ENCODE data around the gene OGDHL. TPM values are rescaled to one million over a fixed set of nuclear protein-coding genes. Genes with fewer than 3 reads are reported as not detected.

OGDHL gene
- total RNA-seq, 6 experiments from 2014 or later, result 0.05 to 0.19 (median 0.17) TPM; not detected in 1

- H3K27me3 Mint-ChIP-seq (ENCODE audit: insufficient read depth), result peaks cover 68% of the 10 kb centered on the region
- H3K27ac Mint-ChIP-seq, result no peak overlapping the region
- no peak overlapping the region for H3K4me3 Mint-ChIP-seq
- no peak for TF ChIP-seq CTCF (IDR thresholded peaks at IDR 0.05)
- no peak for DNase-seq
- no peaks in the 10 kb centered on the region for H3K9me3 Mint-ChIP-seq
- peaks cover 9% of the 10 kb centered on the region for H3K4me1 Mint-ChIP-seq (ENCODE audit: low read depth)
- no peaks in the 10 kb centered on the region for H3K36me3 Mint-ChIP-seq (ENCODE audit: low read depth)
These were observed 70.5 kb downstream of the OGDHL start for GRCh38 chr10:49691588-49691987.

- peaks cover 61% of the 10 kb centered on the region for H3K27me3 Mint-ChIP-seq (ENCODE audit: insufficient read depth)
These were observed 71.3 kb downstream of the OGDHL start for GRCh38 chr10:49690698-49691356.

GRCh38 chr10:49689882-49690510 is 72.1 kb downstream of the OGDHL start:
- no peak for TF ChIP-seq CTCF (IDR thresholded peaks at IDR 0.05)
- no peak for DNase-seq
- peaks cover 55% of the 10 kb centered on the region for H3K27me3 Mint-ChIP-seq (ENCODE audit: insufficient read depth)
- no peak overlapping the region for H3K4me3 Mint-ChIP-seq
- peaks cover 9% of the 10 kb centered on the region for H3K4me1 Mint-ChIP-seq (ENCODE audit: low read depth)
- no peaks in the 10 kb centered on the region for H3K9me3 Mint-ChIP-seq
- no peaks in the 10 kb centered on the region for H3K36me3 Mint-ChIP-seq (ENCODE audit: low read depth)
- no peak overlapping the region for H3K27ac Mint-ChIP-seq

More at GRCh38 chr10:49690698-49691356, 71.3 kb downstream of the OGDHL start:
- H3K9me3 Mint-ChIP-seq, result no peaks in the 10 kb centered on the region
- DNase-seq, result no peak
- H3K4me1 Mint-ChIP-seq (ENCODE audit: low read depth), result peaks cover 9% of the 10 kb centered on the region
- no peak overlapping the region for H3K4me3 Mint-ChIP-seq
- no peaks in the 10 kb centered on the region for H3K36me3 Mint-ChIP-seq (ENCODE audit: low read depth)
- no peak for TF ChIP-seq CTCF (IDR thresholded peaks at IDR 0.05)
- no peak overlapping the region for H3K27ac Mint-ChIP-seq

GRCh38 chr10:49688920-49689319 is 73.2 kb downstream of the OGDHL start:
- H3K27ac Mint-ChIP-seq, result no peak overlapping the region
- no peak for DNase-seq
- H3K4me1 Mint-ChIP-seq (ENCODE audit: low read depth), result peaks cover 9% of the 10 kb centered on the region
- no peaks in the 10 kb centered on the region for H3K36me3 Mint-ChIP-seq (ENCODE audit: low read depth)
- no peak overlapping the region for H3K4me3 Mint-ChIP-seq
- no peaks in the 10 kb centered on the region for H3K9me3 Mint-ChIP-seq
- no peak for TF ChIP-seq CTCF (IDR thresholded peaks at IDR 0.05)
- peaks cover 47% of the 10 kb centered on the region for H3K27me3 Mint-ChIP-seq (ENCODE audit: insufficient read depth)

- Mint-ChIP-seq H3K27ac (no peak overlapping the region), H3K4me1 (ENCODE audit: low read depth) (peaks cover 9% of the 10 kb centered on the region), H3K36me3 (ENCODE audit: low read depth) (no peaks in the 10 kb centered on the region), H3K4me3 (no peak overlapping the region), H3K27me3 (ENCODE audit: insufficient read depth) (peaks cover 41% of the 10 kb centered on the region), H3K9me3 (no peaks in the 10 kb centered on the region)
- TF ChIP-seq CTCF (IDR thresholded peaks at IDR 0.05), result no peak
- DNase-seq, result no peak
These were observed 73.8 kb downstream of the OGDHL start for GRCh38 chr10:49688261-49688846.

All from HFFc6 (cell line).